Measurements from ENCODE around the gene AGXT. TPM values are rescaled to one million over a fixed set of nuclear protein-coding genes. Genes with fewer than 3 reads are reported as not detected.
A peak's percentile ranks its signal among the peaks of the same experiment; 100 is the strongest.

AGXT gene
- total RNA-seq, 1 donor = not detected

- H3K36me3 ChIP-seq (ENCODE audit: insufficient read depth, low read length) = no peaks in the 10 kb centered on the region
- H3K79me2 ChIP-seq (ENCODE audit: insufficient read depth, low read length) = no peaks in the 10 kb centered on the region
- H2AFZ ChIP-seq (ENCODE audit: low read length) = no peak within 1 kb of the TSS
- no peaks in the 10 kb centered on the region for H4K20me1 ChIP-seq (ENCODE audit: insufficient read depth, low read length)
- H3K9me3 ChIP-seq (ENCODE audit: low read depth, low read length) = no peaks in the 10 kb centered on the region
- H3K27me3 ChIP-seq (ENCODE audit: insufficient read depth, low read length) = peaks cover 23% of the 10 kb centered on the region
- H3K4me3 ChIP-seq (ENCODE audit: insufficient read depth, low read length) = no peak within 1 kb of the TSS
- no peaks in the 10 kb centered on the region for H3K4me1 ChIP-seq (ENCODE audit: insufficient read depth, low read length)
- no peak within 1 kb of the TSS for H3K27ac ChIP-seq (ENCODE audit: low read depth, low read length)
- DNase-seq (ENCODE audit: insufficient read length, low spot score, missing footprints) = peak; percentile 87
- TF ChIP-seq CTCF (IDR thresholded peaks at IDR 0.05; ENCODE audit: extremely low read depth, low read depth, low read length) = no peak
- H3K4me2 ChIP-seq (ENCODE audit: insufficient read depth, low read length) = no peak within 1 kb of the TSS
Observed at GRCh38 chr2:240906141-240906910, 37.7 kb downstream of the AGXT start, which contains the start of gene CROCC2. CROCC2 (plus strand) TSS chr2:240906336; CDS start chr2:240906514, 178 bp downstream.

- no peaks in the 10 kb centered on the region for H3K79me2 ChIP-seq (ENCODE audit: insufficient read depth, low read length)
- no peak overlapping the region for H3K4me2 ChIP-seq (ENCODE audit: insufficient read depth, low read length)
- no peak overlapping the region for H2AFZ ChIP-seq (ENCODE audit: low read length)
- peaks cover 23% of the 10 kb centered on the region for H3K27me3 ChIP-seq (ENCODE audit: insufficient read depth, low read length)
- H3K4me1 ChIP-seq (ENCODE audit: insufficient read depth, low read length) = peaks cover 4% of the 10 kb centered on the region
- no peak overlapping the region for H3K27ac ChIP-seq (ENCODE audit: low read depth, low read length)
- H4K20me1 ChIP-seq (ENCODE audit: insufficient read depth, low read length) = no peaks in the 10 kb centered on the region
- no peaks in the 10 kb centered on the region for H3K9me3 ChIP-seq (ENCODE audit: low read depth, low read length)
- TF ChIP-seq CTCF (IDR thresholded peaks at IDR 0.05; ENCODE audit: extremely low read depth, low read depth, low read length) = no peak
- no peak overlapping the region for H3K4me3 ChIP-seq (ENCODE audit: insufficient read depth, low read length)
- H3K36me3 ChIP-seq (ENCODE audit: insufficient read depth, low read length) = no peaks in the 10 kb centered on the region
- DNase-seq (ENCODE audit: insufficient read length, low spot score, missing footprints) = no peak
Observed at GRCh38 chr2:240906911-240907590, 38.4 kb downstream of the AGXT start.

- H3K27ac ChIP-seq (ENCODE audit: low read depth, low read length) = no peak overlapping the region
- H3K79me2 ChIP-seq (ENCODE audit: insufficient read depth, low read length) = no peaks in the 10 kb centered on the region
- TF ChIP-seq CTCF (IDR thresholded peaks at IDR 0.05; ENCODE audit: extremely low read depth, low read depth, low read length) = no peak
- peaks cover 22% of the 10 kb centered on the region for H3K4me1 ChIP-seq (ENCODE audit: insufficient read depth, low read length)
- no peak overlapping the region for H3K4me3 ChIP-seq (ENCODE audit: insufficient read depth, low read length)
- H3K9me3 ChIP-seq (ENCODE audit: low read depth, low read length) = no peaks in the 10 kb centered on the region
- H2AFZ ChIP-seq (ENCODE audit: low read length) = no peak overlapping the region
- no peak overlapping the region for H3K4me2 ChIP-seq (ENCODE audit: insufficient read depth, low read length)
- no peaks in the 10 kb centered on the region for H4K20me1 ChIP-seq (ENCODE audit: insufficient read depth, low read length)
- peak; percentile 77 for DNase-seq (ENCODE audit: insufficient read length, low spot score, missing footprints)
- H3K36me3 ChIP-seq (ENCODE audit: insufficient read depth, low read length) = no peaks in the 10 kb centered on the region
- peaks cover 23% of the 10 kb centered on the region for H3K27me3 ChIP-seq (ENCODE audit: insufficient read depth, low read length)
Observed at GRCh38 chr2:240909216-240909974, 40.8 kb downstream of the AGXT start.

All from osteoblast (primary cell).